GM19238 (cell line): Measurements from ENCODE around the gene ADH4.
"Not testable (repeated sequence)": the region's sequence is repeated elsewhere in the genome, so short reads cannot be mapped to it uniquely, and the experiment has no call there.

Experiments
- DNase-seq: peaks from one replicate; pipeline ENCODE4 v3.0.0; 2011; ENCODE audit warnings: low spot score; ENCODE audit not compliant: insufficient read length

The ADH4 gene

DNA sequence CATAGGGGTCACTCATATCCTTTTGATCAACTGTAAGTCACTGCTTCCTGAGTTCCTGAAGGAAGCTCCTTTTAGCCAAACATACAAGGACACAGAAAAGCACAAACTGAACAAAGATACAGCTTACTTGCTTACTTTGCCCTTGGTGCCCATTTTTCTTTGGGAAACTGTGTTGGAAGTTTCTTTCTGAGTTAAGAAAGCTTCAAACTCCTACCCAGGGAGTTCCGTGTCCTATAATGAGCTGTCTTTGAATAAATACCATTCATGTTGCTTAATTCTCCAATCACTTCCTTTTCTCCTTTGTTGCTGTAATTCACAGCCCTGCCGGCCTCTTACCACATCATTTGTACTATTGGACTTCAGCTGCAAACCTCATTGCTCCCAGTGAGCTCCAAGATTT lies at the start of gene ADH4:
TSS of gene ADH4 (minus strand) at position 228 of the 400 bp plus-strand sequence. CDS start at position 153, 75 bp downstream.
- DNase-seq, result no peak

DNA sequence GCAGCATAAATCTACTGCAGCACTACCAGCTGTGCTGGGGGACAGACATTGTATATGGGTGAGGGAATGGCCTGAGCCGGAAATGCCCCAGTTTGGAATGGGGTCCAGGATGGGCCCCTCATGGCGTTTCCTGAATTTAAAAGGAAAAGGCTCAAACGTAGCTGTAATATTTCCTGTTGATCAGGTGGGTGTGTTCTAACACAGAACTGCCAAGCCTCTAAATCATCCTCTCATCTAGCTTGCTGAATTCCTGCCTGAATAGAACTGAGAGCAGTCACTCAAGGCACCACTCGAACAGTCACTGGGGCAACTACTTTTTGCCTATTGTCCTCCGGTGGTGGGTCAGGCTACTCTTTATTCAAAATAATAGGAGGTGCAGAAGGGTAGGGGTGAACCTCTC lies 46.2 kb upstream of the ADH4 start:
- no peak for DNase-seq

DNA sequence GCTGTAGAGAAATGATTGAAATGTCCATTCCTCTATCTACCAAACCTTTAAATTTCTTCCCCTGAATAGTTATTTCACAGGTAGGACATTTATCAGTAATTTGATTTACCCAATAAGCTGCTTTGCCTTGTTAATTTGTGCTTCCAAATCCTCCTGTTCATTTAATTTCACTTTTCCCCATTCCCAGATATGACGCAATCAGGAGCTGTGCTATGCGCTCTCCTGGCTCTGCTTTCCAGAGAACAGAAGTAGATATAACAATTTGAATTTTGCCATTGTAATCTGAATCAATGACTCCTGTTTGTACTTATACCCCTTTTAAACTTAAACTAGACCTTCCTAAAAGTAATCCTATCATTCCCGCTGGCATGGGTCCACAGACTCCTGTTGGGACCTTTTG lies 45.8 kb upstream of the ADH4 start:
- not testable (repeated sequence) for DNase-seq

DNA sequence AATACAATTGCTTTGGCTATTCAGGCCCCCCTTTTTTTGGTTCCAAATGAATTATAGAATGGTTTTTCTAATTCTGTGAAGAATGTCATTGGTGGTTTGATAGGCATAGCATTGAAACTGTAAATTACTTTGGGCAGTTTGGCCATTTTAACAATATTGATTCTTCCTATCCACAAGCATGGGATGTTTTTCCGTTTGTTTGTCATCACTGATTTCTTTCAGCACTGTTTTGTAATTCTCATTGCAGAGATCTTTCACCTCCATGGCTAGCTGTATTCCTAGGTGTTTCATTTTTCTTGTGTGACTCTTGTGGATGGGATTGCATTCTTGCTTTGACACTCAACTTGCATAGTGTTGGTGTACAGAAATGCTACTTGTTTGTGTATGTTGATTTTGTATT lies 41.9 kb upstream of the ADH4 start:
- no peak for DNase-seq

DNA sequence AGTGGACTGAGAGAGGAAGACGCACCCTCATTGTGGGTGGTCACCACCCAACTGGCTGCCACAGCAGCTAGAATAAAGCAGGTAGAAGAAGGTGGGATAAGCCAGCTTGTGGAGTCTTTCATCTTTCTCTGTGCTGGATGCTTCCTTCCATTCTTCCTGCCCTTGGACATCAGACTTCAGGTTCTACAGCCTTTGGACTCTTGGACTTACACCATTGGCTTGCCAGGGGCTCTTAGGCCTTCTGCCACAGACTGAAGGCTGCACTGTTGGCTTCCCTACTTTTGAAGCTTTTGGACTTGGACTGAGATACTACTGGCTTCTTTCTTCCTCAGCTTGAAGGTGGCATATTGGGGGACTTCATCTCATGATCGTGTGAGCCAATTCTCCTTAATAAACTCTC lies 41.5 kb upstream of the ADH4 start:
- DNase-seq, result no peak

DNA sequence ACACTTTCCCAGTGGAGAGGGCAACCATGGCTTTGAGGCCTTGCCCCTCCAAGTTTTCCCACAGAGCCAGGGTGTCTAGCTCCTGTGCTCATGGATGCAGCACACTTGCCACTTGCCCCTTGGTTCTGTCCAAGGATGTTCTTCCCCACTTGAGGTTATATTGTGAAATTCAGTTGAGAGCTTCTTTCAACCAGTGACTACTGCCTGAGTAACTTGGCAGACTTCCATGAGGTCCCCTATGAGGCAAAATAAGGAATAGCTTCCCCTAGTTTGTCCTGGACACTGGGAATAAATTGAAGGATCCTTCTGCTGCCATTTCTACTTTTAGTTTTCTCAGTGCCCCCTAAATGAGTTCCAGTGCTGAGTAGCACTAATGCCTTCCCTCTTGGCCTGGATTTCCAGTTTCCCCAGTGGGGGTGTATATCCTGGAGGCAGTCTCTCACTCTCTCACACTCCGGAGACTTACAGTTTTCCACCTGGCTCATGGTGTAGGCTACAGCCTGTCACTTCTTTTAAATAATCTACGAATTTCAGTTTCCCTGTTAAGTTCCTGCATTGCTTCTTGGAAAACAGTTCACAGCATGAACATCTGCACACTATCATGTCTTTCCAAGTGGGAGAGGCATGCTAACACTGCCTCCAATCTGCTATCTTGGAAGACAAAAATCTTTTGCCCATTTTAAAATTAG lies 36.4 kb upstream of the ADH4 start:
- no peak for DNase-seq

DNA sequence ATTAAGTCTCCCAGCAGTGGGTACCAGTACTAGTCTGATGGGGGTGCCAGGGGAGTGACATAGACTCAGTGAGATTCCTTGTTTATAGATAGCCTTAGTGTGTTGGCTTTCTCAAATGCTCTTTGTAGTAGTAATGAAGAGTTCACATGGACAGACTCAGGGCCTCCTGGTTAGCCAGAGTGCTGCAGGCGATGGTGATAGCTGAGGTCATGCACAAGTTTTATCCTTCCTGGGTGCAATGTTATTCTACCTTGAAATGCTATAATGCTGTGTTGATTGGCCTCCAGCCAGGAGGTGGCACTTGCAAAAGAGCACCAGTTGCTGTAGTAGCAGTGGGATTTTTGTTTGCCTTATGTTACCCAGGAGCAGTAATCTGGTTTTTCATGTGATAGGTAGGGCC lies 35.5 kb upstream of the ADH4 start:
- no peak for DNase-seq

DNA sequence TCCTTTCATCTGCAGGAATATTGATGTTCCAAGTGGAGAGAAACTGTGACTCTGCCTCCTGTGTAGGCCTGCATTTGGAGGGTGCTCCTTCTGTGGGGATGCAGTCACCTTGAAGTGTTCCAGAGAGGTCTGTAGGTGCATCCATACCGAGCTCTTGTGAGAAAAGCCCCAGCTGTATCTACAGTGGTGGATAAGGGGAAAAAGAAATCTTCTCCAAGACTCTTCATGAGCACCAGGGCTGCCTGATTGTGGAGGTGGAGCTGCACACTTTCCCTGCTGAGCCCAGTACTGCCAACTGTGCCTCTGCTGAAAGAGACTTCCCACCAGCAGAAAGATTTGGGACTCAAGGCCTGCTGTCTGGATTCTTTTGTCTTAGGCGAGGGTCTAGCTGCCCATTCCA lies 35.1 kb upstream of the ADH4 start:
- DNase-seq, result no peak

DNA sequence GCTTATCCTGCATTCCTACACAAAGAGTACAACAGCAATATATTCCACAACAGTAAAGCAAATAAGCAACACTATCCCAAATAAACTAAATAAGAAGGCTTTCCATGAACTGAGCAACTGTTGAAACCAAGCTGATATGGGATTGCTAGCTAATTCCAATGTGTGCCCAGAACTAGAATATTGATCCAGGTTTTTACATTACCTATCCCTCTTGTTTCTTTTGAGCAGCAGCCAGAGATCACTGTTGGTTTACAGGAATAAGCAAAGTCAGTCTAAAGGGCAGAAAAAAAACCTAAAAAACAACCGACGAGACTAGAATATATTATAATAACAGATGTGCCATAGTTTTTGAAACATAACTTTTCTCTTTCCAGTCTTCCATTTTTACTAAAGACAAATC lies 22.4 kb upstream of the ADH4 start:
- no peak for DNase-seq

DNA sequence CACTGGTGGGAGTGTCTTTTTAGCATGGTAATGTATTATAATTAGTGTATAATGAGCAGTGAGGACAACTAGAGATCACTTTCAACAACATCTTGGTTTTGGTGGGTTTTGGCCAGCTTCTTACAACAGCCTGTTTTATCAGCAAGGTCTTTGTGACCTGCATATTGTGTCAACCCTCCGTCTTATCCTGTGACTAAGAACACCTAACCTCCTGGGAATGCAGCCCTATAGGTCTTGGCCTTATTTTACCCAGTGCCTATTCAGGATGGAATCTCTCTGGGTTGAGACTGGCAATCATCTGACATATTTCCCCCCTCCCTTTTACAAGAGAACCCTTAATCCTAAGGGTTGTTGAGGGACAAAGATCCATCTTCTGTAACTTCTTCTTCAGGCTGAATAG lies 21.9 kb upstream of the ADH4 start:
- no peak for DNase-seq

DNA sequence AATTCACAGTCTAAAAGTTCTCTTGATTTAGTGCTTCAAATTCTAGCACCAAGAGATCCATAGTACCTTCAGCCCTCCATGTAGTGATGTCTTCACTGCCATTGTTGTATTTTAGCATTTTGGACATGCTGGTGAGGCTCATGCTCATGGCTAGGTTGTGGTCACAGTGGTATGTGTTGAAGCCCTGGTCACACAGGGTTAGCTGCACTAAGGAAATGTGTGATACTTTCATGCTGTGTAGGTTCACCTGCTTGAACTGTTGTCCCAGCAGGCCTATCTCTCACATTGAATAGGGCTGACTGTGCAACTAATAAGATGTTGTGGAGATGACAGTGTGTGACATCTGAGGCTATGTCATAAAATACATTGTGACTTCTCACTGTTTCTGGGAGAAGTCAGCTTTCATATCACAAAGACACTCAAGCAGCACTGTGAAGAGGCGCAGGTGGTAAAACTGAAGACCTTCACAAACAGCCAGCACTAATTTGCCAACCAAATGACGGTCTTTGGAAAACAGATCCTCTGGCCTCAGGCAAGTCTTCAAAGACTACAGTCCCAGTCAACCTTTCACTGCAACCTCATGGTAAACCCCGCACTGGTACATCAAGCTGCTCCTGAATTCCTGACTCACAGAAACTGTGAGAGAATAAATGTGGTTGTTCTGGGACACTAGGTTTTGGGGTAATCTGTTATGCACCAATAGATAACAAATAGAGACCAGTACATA lies 17.4 kb upstream of the ADH4 start:
- DNase-seq, result no peak

DNA sequence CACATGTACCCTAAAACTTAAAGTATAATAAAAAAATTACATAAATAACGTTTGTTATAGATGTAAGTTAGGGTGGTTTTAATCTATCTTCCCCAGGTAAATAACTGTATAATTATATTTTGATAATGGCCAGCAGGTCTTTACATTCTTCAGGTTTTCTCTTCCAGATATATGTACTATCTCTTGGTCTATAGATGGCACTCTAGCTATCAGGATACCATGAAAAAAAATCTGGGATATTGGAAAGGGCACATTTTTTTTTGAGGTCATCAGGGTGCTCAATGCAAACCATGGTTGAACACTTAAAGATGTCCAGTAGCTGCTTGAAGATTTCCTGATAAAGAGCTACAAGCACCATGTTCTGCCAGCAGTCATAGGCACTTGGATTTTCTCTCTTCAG lies 15.6 kb upstream of the ADH4 start:
- no peak for DNase-seq

DNA sequence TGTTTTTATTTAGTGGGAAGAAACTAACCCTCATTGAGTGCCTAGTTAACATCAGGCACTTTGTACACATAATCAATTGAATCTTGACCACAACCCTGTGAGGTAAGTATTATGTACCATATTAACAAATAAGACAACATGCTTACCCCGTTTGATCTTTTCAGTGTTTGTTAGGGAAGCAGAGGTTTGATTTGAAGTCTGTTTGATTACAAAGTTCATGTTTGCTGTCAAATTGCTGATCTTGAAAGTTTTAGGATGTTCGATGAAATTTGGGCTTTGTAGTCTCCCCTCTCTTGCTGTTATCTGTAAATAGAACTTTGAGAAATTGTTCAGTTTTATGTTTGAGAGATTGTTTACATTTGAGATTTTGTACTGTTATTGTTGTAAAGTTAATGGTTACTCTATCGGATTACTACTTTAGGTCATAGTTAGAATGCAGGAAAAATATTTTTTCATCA lies 13.4 kb upstream of the ADH4 start:
- no peak for DNase-seq

DNA sequence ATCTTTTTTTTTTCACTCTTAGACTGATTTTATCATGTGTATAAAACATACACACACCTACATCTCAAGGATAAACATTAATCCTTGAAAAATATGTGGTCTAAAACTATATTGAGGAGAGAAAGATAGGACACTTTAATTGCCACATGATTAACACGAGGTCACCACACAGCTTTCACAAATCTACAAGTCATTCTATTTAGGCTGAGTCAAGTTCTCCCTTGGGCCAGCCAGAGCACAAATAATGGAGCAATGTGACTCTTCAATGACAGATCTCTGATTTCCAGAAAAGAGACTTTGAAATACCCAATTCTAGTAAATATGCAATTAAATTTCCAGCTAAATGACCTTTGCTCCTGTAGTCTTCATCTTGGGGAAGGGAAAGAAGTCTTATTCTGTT lies 12.9 kb upstream of the ADH4 start:
- DNase-seq, result no peak

DNA sequence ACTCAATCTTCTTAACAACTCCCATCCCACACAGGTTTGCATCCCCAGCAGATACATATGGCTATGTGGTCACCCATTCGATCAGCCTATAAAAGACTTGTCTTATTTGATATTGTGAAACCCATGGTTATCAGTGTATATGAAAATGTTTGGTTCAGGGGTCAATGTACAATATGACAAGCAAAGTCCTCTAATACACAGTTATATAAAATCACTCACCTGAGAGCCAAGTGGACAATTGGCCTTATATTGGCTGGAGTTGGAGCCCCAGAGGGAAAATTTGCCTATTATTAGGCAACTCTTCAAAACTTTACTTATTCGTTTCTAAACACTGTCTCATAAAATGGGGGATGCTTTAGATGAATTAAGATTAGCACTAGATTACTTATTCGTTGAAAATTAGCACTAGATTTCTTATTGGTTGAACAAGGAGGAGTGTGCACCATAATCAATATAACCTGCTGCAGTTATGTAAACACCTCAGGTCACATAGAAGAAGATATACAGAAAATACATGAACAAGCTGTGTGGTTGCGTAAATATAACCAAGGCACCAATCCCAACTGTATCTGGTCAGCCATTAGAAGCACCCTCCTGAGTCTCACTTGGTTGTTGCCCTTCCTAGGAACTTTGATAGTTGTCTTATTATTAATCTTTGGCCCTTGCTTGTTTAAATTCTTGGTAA lies 10.7 kb upstream of the ADH4 start:
- DNase-seq, result no peak

DNA sequence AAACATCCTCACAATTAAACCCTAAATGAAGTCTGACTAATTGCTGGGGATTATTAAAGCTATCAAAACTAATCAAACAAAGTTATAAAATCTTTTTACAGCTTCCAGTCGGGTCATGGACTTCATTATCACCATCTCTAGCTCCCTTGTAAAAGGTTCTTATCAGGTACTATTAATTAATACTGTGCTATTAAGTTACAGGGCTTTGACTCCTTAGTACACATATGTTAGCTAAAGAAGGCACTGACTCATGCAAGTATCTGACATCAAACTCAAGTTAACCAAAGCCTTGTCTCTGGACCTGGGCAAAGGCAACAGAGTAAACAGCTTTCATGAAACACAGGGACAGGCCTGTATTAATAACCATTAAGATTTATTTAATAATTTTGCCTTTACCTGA lies 7.9 kb upstream of the ADH4 start:
- no peak for DNase-seq

DNA sequence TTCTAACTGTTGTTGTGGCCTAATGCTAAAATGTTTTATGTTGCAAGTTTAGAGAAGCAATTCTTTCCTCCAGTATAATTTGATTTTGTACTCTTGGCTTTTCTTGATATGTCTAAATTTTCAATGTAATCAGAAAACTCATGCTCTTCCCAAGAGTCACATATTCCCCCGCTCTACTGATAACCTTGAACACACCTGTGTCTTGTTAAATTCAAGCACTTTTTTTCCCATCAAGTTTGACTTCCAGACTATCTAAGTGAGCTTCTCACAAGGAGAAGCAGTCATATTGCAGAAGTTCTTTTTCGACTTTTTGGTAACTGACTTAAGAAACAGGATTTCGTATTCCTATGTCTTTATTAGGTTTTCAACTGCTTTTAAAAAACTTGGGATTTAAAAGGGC lies 7.4 kb upstream of the ADH4 start:
- DNase-seq, result no peak

DNA sequence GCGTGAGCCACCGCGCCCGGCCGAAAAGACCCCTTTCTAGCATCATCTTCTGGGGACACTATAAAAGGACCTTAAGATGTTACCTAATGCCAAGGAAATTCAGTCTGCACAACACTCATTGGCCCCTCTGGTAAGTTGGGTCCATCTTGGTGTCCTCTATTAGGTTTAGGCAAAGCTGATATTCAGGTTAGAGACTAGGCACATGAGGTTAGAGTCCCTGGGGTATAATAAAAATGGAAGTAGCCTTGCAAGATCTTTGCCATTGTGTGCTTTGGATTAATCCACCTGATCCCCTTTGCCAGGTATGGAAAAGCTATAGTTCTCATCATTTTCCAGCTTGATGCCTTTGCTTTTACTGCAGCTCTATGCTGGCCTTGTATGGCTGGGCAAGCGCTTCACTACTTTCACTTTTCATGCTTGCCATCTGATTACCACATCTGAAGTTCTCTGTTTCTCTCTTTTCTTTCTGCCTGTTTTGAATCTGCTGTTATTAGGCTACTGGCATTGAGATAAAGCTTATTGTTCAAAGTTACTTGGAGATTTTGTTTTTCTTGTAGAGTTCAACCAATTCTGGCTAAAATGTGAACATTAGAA lies 5.4 kb upstream of the ADH4 start:
- no peak for DNase-seq

DNA sequence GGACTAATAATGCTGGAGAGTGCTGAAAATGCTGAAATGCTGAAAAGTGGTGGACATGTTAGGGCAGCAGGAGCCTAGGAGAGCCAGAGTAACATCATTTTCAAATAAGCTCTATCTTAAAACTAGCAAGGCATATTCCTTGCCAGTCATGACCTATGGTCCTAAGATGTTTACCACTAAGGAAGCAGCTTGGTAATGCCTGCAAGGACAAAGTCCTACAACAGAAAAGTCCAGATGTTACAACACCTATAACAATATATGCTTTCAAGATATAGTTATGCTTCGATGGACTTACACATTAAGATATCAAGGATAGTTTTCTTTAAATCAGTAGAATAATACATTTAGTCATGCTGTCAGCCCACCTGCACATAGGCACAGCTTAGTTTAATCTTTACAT lies 4.5 kb upstream of the ADH4 start:
- DNase-seq, result no peak

DNA sequence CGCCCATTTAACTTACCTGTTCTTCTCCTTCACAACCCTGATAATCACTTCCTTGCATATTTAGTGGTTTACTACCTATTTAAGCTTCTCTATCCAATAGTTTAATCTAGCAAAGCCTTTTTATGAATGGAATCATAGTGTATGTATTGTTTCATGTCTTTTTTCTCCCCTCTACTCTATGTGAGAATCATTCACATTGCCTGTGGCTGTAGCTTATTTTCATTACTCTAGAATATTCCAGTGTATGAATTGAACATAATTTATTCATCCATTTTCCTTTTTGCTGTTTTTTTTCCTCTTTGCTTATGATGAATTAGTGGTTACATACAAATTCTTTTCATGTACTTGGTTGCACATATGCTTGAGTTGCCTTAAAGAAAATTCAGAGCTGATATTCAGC lies 490 bp upstream of the ADH4 start:
- DNase-seq, result no peak

DNA sequence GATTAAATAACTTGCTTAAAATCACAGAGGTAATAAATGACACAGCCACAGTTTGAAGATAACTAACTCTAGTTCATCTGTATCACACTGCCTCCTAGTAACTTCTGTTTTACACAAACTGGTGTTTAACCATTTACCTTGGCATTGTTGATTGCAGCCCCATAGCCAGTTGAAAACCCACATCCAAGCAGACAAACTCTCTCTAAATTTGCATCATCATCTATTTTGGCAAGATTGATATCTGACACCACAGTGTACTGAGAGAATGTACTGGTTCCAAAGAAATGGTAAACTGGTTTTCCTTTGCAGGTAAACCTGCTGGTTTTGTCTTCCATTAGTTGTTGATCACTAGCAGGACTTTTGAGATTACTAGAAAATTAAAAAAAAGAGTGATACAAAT lies 7.8 kb downstream of the ADH4 start:
- no peak for DNase-seq

DNA sequence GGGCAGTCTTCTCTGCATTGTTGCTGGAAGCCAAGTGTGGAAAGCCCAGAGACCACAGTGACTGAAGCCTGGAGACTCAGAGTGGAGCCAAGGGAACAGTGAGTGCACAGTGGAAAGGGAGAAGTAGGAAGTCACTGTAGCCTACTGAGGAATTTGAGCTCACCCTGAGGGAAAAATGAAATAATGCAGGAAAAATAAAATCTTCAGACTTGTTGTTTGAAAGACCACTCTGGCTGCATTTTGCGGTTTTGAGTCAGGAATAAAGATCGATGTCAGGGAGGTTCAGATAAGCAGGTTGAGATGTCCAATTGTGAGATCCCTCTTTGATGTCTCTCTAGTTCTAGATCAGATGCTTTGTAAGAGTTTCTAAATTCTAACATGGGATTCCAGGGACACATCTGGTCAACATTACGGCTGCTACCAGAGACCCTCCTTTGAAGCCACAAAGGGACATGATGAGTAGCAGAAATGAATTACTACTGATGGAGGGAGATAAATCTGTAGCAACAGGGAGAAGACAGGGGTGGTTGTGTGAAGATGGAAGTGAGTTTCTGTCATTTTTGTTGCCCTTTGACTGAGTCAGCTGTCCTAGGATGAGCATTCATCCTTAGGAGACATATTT lies 8.4 kb downstream of the ADH4 start:
- DNase-seq, result no peak
